Stimulated activated CD4-positive, alpha-beta T cell treated with anti-CD3 and anti-CD28 coated beads, Interleukin-4, amount 100 ng/mL, for 4 hours (primary cell): ENCODE data around the gene SNORC.
A peak's percentile ranks its signal among the peaks of the same experiment; 100 is the strongest.

Experiments used
- DNase-seq, 2 experiments: peaks; one replicate each; pipeline ENCODE4 v3.0.0-alpha.2; 2020

SNORC gene

GRCh38 chr2:232869138-232870017 lies 686 bp upstream of the SNORC start:
- DNase-seq: no peak

- DNase-seq: no peak
These were observed 805 bp downstream of the SNORC start for GRCh38 chr2:232870766-232871371.

GRCh38 chr2:232871418-232871834 lies 1.4 kb downstream of the SNORC start:
- no peak for DNase-seq

- no peak for DNase-seq
These were observed 2.0 kb downstream of the SNORC start for GRCh38 chr2:232871835-232872736.

GRCh38 chr2:232872826-232873225 lies 2.8 kb downstream of the SNORC start:
- no peak for DNase-seq

- no peak for DNase-seq
These were observed 3.3 kb downstream of the SNORC start for GRCh38 chr2:232873292-232873908.

GRCh38 chr2:232873909-232874641 lies 4.0 kb downstream of the SNORC start:
- DNase-seq: no peak

- no peak for DNase-seq
These were observed 4.7 kb downstream of the SNORC start for GRCh38 chr2:232874677-232875223.

GRCh38 chr2:232875256-232876121 lies 5.4 kb downstream of the SNORC start:
- no peak for DNase-seq

- DNase-seq: peak in 1 of 2 experiments; percentile 36
These were observed 6.3 kb downstream of the SNORC start for GRCh38 chr2:232876161-232876977.

- DNase-seq: no peak
These were observed 6.9 kb downstream of the SNORC start for GRCh38 chr2:232876978-232877441.

- DNase-seq: no peak
These were observed 8.0 kb downstream of the SNORC start for GRCh38 chr2:232877940-232878511.

GRCh38 chr2:232878855-232879617 lies 9.0 kb downstream of the SNORC start:
- no peak for DNase-seq

GRCh38 chr2:232879618-232880494 lies 9.8 kb downstream of the SNORC start:
- DNase-seq: no peak

GRCh38 chr2:232880764-232881351 lies 10.8 kb downstream of the SNORC start:
- no peak for DNase-seq

- DNase-seq: no peak
These were observed 12.0 kb downstream of the SNORC start for GRCh38 chr2:232882085-232882484.

- no peak for DNase-seq
These were observed 12.5 kb downstream of the SNORC start for GRCh38 chr2:232882505-232883115.
